WTC11 (cell line): ENCODE data around the gene MRM3. TPM values are rescaled to one million over a fixed set of nuclear protein-coding genes. Genes with fewer than 3 reads are reported as not detected.
A peak's percentile ranks its signal among the peaks of the same experiment; 100 is the strongest.
"Not testable (repeated sequence)": the region's sequence is repeated elsewhere in the genome, so short reads cannot be mapped to it uniquely, and the experiment has no call there.

ENCODE experiments used
- ATAC-seq: fragments of 200-7000 bp; cut with Tn5 transposase; 2 replicates; pipeline ENCODE4 v1.10.0; 2021; ENCODE audit warnings: mild to moderate bottlenecking, moderate library complexity
- CTCF ChIA-PET: fragments of 300-600 bp; sonication (Branson Sonifier 250); formaldehyde crosslinking; loops from one replicate; lab custom pipeline; 2021; ENCODE audit warnings: antibody characterized with exemption; lab: Charles Lee
- POLR2A ChIA-PET: fragments of 350-600 bp; sonication (Branson Sonifier 250); formaldehyde crosslinking; loops from one replicate; lab custom pipeline; 2021; ENCODE audit warnings: antibody characterized with exemption; lab: Charles Lee
- DNase-seq: peaks from one replicate; pipeline ENCODE4 v3.0.0; 2021; ENCODE audit warnings: low spot score
- H3K27ac Mint-ChIP-seq: 2 replicates; pipeline ENCODE4 v1.8.0; 2021; ENCODE audit warnings: mixed read lengths
- H3K27me3 Mint-ChIP-seq: 2 replicates; pipeline ENCODE4 v1.8.0; 2021; ENCODE audit warnings: low read depth, mild to moderate bottlenecking, moderate library complexity, mixed read lengths
- H3K36me3 Mint-ChIP-seq: 2 replicates; pipeline ENCODE4 v1.8.0; 2021; ENCODE audit warnings: mixed read lengths
- H3K4me1 Mint-ChIP-seq: 2 replicates; pipeline ENCODE4 v1.8.0; 2022; ENCODE audit warnings: mixed read lengths
- H3K4me3 Mint-ChIP-seq: 2 replicates; pipeline ENCODE4 v1.8.0; 2021; ENCODE audit warnings: mild to moderate bottlenecking, moderate library complexity, mixed read lengths
- H3K9me3 Mint-ChIP-seq: 2 replicates; pipeline ENCODE4 v1.8.0; 2021; ENCODE audit warnings: mixed read lengths
- CTCF ChIP-seq: fragments of 200-600 bp; IDR thresholded peaks from 2 replicates; pipeline ENCODE4 v1.8.0; 2022; ENCODE audit warnings: antibody characterized with exemption
- E2F5 ChIP-seq: sonication (generic); formaldehyde crosslinking; IDR thresholded peaks from 2 replicates; pipeline ENCODE4 v1.8.1; 2022; ENCODE audit warnings: mild to moderate bottlenecking, moderate library complexity, missing genetic modification reagents
- EMX1 ChIP-seq: fragments of 250-450 bp; sonication (Bioruptor Pico); IDR thresholded peaks from 2 replicates; pipeline ENCODE4 v1.8.0; 2021; ENCODE audit warnings: mild to moderate bottlenecking
- FOXP4 ChIP-seq: sonication (generic); formaldehyde crosslinking; IDR thresholded peaks from 2 replicates; pipeline ENCODE4 v1.8.0; 2022; ENCODE audit warnings: mild to moderate bottlenecking, missing genetic modification reagents
- HMGA2 ChIP-seq: fragments of 250-450 bp; sonication (Bioruptor Pico); IDR thresholded peaks from 2 replicates; pipeline ENCODE4 v1.4.0; 2021; ENCODE audit warnings: mild to moderate bottlenecking, moderate library complexity
- MXD4 ChIP-seq: fragments of 250-450 bp; sonication (Bioruptor Pico); IDR thresholded peaks from 2 replicates; pipeline ENCODE4 v1.8.0; 2021; ENCODE audit warnings: mild to moderate bottlenecking, moderate library complexity, borderline replicate concordance
- OVOL2 ChIP-seq: fragments of 250-450 bp; sonication (Bioruptor Pico); IDR thresholded peaks from 2 replicates; pipeline ENCODE4 v1.9.0; 2021; ENCODE audit warnings: mild to moderate bottlenecking, borderline replicate concordance
- RORB ChIP-seq: fragments of 250-450 bp; sonication (Bioruptor Pico); IDR thresholded peaks from 2 replicates; pipeline ENCODE4 v1.9.0; 2021; ENCODE audit warnings: mild to moderate bottlenecking
- ZNF263 ChIP-seq: sonication (generic); formaldehyde crosslinking; IDR thresholded peaks from 2 replicates; pipeline ENCODE4 v1.8.1; 2022; ENCODE audit warnings: low read depth, mild to moderate bottlenecking, moderate library complexity, missing genetic modification reagents
- ZNF671 ChIP-seq: fragments of 250-450 bp; sonication (Bioruptor Pico); IDR thresholded peaks from 2 replicates; pipeline ENCODE4 v1.8.0; 2021; ENCODE audit warnings: mild to moderate bottlenecking
- total RNA-seq: library from RNA; stranded (reverse); gene quantifications from 3 replicates; pipeline ENCODE4 v1.2.3, GENCODE V29; 2021
- TF ChIP-seq, protein P1 (sequence below): sonication (generic); formaldehyde crosslinking; IDR thresholded peaks from 2 replicates; pipeline ENCODE4 v1.8.1; 2023; ENCODE audit warnings: mild to moderate bottlenecking, missing genetic modification reagents, borderline replicate concordance
- TF ChIP-seq, protein P2 (sequence below): fragments of 250-450 bp; sonication (Bioruptor Pico); conservative IDR thresholded peaks from 2 replicates; pipeline ENCODE4 v1.9.0; 2021; ENCODE audit warnings: mild to moderate bottlenecking

The MRM3 gene
- total RNA-seq, 1 experiment from 2014 or later = 25.0 TPM

DNA sequence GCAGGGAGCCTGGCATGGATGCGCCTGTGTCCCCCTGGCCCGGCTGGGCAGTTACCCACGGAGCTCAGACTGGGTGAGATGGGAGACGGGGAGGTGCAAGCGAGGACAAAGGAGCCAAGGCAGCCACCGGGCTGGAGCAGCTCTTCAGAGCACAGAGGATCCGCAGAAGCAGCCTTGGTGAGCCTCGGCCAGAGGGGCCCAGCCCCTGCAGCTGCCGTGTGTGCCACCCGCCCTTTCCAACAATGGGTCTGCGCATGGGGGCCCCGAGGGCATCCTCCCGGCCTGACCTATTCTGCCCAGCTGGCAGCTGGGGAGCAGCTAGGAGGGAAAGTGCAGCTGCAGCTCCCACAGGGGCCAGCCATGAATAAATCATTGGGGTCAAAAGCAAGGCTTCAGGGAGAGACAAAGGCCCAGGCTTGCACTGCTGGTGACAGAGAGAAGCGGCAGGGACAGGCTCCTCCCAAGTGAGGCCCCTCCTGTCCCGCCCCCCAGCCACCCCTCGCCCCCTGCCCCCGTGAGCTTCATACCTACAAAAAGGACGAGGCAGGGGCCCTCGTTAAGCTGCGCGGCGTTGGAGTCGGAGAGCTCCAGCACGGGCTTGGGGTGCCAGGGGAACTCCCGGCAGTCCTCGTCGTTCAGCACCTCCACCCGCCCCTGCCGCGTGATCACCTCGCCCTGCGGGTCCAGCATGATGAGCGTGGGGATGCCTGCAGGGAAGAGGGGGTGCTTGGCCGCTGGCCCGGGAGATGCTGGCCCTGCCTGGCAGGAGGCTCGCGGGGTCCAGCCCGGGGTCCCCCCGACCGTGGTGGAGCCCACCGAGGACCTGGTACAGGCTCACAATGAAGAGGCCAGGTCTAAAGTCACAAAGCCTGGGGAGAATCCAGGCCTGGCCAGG is 22.6 kb downstream of the MRM3 start:
- DNase-seq = no peak
- peaks cover 8% of the 10 kb centered on the region for H3K4me1 Mint-ChIP-seq
- ATAC-seq = peak; percentile 65
- no peak for TF ChIP-seq RORB
- TF ChIP-seq, protein P1, sequence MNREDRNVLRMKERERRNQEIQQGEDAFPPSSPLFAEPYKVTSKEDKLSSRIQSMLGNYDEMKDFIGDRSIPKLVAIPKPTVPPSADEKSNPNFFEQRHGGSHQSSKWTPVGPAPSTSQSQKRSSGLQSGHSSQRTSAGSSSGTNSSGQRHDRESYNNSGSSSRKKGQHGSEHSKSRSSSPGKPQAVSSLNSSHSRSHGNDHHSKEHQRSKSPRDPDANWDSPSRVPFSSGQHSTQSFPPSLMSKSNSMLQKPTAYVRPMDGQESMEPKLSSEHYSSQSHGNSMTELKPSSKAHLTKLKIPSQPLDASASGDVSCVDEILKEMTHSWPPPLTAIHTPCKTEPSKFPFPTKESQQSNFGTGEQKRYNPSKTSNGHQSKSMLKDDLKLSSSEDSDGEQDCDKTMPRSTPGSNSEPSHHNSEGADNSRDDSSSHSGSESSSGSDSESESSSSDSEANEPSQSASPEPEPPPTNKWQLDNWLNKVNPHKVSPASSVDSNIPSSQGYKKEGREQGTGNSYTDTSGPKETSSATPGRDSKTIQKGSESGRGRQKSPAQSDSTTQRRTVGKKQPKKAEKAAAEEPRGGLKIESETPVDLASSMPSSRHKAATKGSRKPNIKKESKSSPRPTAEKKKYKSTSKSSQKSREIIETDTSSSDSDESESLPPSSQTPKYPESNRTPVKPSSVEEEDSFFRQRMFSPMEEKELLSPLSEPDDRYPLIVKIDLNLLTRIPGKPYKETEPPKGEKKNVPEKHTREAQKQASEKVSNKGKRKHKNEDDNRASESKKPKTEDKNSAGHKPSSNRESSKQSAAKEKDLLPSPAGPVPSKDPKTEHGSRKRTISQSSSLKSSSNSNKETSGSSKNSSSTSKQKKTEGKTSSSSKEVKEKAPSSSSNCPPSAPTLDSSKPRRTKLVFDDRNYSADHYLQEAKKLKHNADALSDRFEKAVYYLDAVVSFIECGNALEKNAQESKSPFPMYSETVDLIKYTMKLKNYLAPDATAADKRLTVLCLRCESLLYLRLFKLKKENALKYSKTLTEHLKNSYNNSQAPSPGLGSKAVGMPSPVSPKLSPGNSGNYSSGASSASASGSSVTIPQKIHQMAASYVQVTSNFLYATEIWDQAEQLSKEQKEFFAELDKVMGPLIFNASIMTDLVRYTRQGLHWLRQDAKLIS (CRISPR knock-in tag) = no peak
- no peak for TF ChIP-seq EMX1 (CRISPR knock-in tag)
- no peak for TF ChIP-seq E2F5
- TF ChIP-seq, protein P2, sequence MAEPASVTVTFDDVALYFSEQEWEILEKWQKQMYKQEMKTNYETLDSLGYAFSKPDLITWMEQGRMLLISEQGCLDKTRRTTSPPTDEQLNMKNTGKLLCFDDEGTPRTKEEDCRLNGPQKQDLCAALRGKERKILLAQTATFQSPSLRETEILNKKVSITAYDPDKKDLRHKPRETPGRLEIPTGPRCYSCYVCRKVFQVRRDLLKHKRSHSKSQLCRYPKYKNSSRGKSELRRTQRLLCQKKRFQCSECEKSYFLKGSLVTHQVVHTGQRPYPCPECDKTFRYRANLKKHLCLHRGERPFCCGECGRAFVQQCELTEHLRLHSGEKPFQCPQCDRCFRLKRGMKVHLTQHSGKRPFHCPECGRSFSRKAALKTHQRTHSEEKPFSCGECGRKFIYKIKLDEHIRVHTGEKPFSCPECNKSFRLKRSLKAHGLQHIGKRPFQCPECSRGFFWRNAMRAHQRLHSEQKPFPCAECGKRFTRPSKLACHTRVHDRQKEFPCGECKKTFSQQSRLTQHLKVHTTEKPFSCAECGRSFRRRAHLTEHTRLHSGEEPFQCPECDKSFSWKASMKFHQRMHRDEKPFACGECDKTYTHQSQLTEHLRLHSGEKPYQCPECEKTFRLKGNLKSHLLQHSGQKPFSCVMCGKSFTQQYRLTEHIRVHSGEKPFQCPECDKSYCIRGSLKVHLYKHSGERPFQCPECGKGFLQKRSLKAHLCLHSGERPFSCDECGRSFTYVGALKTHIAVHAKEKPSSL (CRISPR knock-in tag) = no peak
- no peak for TF ChIP-seq OVOL2 (CRISPR knock-in tag)
- no peak for TF ChIP-seq MXD4 (CRISPR knock-in tag)
- no peak for TF ChIP-seq ZNF671 (CRISPR knock-in tag)
- no peak for TF ChIP-seq ZNF263
- no peak for TF ChIP-seq CTCF
- no peak for TF ChIP-seq FOXP4
- no peak for TF ChIP-seq HMGA2
- TF ChIP-seq, all 79 proteins: peak for 0
- Mint-ChIP-seq H3K4me3 (no peak overlapping the region), H3K27me3 (no peaks in the 10 kb centered on the region), H3K9me3 (no peaks in the 10 kb centered on the region), H3K27ac (no peak overlapping the region), H3K36me3 (peaks cover 10% of the 10 kb centered on the region)
- ChIA-PET CTCF (interaction anchor here (0.5 to 3.5 kb wide), 6 partner anchors 9 to 192 kb away, joined by 3 to 28 read pairs (median 8); partner anchors contain the start of genes NXN and TIMM22), POLR2A (no interaction called here)

DNA sequence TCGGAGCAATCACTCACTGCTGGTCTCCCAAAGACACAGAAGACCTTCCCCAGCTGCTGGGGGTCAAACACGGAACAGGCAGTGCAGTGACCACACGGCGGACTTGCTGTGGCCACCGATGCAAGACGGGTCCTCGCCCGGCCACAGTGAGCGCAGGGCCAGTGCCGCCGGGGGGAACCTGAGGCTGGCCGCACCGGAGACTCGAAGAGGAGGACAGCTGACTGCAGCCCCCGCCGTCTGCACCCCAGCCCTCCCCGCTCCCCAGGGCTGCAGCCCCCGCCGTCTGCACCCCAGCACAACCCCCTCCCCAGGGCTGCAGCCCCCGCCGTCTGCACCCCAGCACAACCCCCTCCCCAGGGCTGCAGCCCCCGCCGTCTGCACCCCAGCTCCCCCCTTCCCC is 23.7 kb downstream of the MRM3 start:
- DNase-seq, H3K4me1 Mint-ChIP-seq, H3K27ac Mint-ChIP-seq, ATAC-seq, POLR2A ChIA-PET, H3K9me3 Mint-ChIP-seq, H3K27me3 Mint-ChIP-seq, H3K4me3 Mint-ChIP-seq: not testable (repeated sequence)
- CTCF ChIA-PET = interaction anchor here (3.5 kb wide), 1 partner anchor 174 kb away, joined by 28 read pairs; the partner anchor contains the start of gene NXN
- H3K36me3 Mint-ChIP-seq = peaks cover 11% of the 10 kb centered on the region; the same call in 1 of the 2 replicates
